ENCODE data around the gene ARID5B.
A peak's percentile ranks its signal among the peaks of the same experiment; 100 is the strongest.

Gene ARID5B

GRCh38 chr10:61992059-61992460, 90.6 kb downstream of the ARID5B start:
- DNase-seq, result no peak

- DNase-seq, result peak; percentile 82
Observed at GRCh38 chr10:61992671-61993668, 91.5 kb downstream of the ARID5B start.

- peak; percentile 82 for DNase-seq
Observed at GRCh38 chr10:61993711-61994401, 92.4 kb downstream of the ARID5B start.

- peak; percentile 22 for DNase-seq
Observed at GRCh38 chr10:61994405-61995219, 93.1 kb downstream of the ARID5B start.

- DNase-seq, result no peak
Observed at GRCh38 chr10:61995220-61995503, 93.7 kb downstream of the ARID5B start.

- no peak for DNase-seq
Observed at GRCh38 chr10:61998937-61999336, 97.4 kb downstream of the ARID5B start.

- DNase-seq, result no peak
Observed at GRCh38 chr10:62000037-62000603, 98.6 kb downstream of the ARID5B start.

GRCh38 chr10:62000726-62001125, 99.2 kb downstream of the ARID5B start:
- DNase-seq, result no peak

GRCh38 chr10:62001898-62002297, 100.4 kb downstream of the ARID5B start:
- no peak for DNase-seq

- no peak for DNase-seq
Observed at GRCh38 chr10:62002753-62003152, 101.3 kb downstream of the ARID5B start.

- DNase-seq, result no peak
Observed at GRCh38 chr10:62004042-62004441, 102.5 kb downstream of the ARID5B start.

- DNase-seq, result no peak
Observed at GRCh38 chr10:62005281-62005680, 103.8 kb downstream of the ARID5B start.

- DNase-seq, result no peak
Observed at GRCh38 chr10:62005687-62006086, 104.2 kb downstream of the ARID5B start.

GRCh38 chr10:62007145-62007544, 105.6 kb downstream of the ARID5B start:
- no peak for DNase-seq

GRCh38 chr10:62008196-62008595, 106.7 kb downstream of the ARID5B start:
- DNase-seq, result no peak

- DNase-seq, result no peak
Observed at GRCh38 chr10:62008946-62009345, 107.4 kb downstream of the ARID5B start.

- no peak for DNase-seq
Observed at GRCh38 chr10:62010366-62010765, 108.9 kb downstream of the ARID5B start.

- DNase-seq, result no peak
Observed at GRCh38 chr10:62011558-62011957, 110.1 kb downstream of the ARID5B start.

- no peak for DNase-seq
Observed at GRCh38 chr10:62012318-62012717, 110.8 kb downstream of the ARID5B start.

GRCh38 chr10:62014510-62014909, 113.0 kb downstream of the ARID5B start:
- no peak for DNase-seq

- no peak for DNase-seq
Observed at GRCh38 chr10:62015994-62016393, 114.5 kb downstream of the ARID5B start.

GRCh38 chr10:62016623-62017490, 115.4 kb downstream of the ARID5B start:
- no peak for DNase-seq
